HG02852 (cell line): ENCODE results near the gene MIXL1.
A peak's percentile ranks its signal among the peaks of the same experiment; 100 is the strongest.
"Not testable (repeated sequence)": the region's sequence is repeated elsewhere in the genome, so short reads cannot be mapped to it uniquely, and the experiment has no call there.

Experiments
- ATAC-seq: cut with Tn5 transposase; IDR thresholded peaks from one replicate; pipeline ENCODE4 v1.9.1; 2021; ENCODE audit warnings: mild to moderate bottlenecking, moderate library complexity; ENCODE audit not compliant: unreplicated experiment

The MIXL1 gene

DNA sequence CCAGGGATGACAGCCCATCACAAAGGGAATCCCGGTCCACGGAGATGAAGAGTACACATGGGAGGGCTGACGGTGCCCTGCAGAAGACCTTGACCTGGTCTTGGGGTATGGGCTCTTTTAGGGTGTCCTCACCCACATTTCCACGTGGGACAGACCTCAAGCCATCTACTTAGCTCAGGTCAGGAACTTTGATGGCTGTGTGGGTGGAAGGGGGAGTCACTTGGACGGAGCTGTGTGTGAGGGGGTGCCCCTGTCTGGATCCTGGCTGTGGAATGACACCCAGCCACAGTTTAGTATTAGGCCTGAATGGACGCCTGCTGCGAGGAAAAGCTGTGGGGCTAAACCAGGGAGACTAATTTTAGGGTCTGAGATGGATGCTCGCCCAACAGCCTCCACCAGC is 10.9 kb upstream of the MIXL1 start:
- no peak for ATAC-seq

DNA sequence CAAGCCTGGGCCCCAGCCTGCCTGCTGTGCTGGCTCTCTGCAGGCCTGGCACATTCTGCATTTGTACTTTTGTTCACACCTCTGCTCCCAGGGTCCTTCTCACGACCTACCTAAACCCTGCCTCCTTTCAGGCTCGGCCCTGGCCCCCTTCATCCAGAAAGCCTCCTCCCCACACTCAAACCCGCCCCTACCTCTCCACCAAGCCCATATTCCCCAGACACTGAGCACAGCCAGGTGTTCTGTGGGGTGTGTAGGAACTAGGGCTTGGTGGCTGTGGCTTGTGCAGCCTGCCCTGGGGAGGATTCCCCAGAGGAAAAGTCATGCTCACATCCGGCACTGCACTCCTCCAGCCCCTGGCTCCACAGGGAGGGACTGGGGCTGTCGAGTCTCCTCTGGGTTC is 8.2 kb upstream of the MIXL1 start:
- ATAC-seq: no peak

DNA sequence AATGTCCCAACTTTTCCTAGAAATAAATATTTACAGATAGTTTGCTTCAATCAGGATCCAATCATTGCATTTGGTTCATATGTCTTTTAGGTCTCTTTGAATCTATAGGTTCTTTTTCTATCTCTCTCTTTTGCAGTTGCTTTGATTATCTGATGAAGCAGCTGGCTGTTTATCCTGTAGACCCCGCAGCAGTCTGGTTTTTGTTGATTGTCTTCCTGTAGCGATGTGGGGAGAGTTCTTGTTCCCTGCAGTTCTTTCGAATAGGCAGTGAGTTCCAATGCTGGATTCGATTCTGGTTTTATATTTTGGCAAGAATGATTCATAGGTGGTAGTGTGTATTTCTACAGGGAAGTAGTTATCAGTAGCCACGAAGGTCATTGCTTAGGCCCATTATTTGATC is 7.4 kb upstream of the MIXL1 start:
- ATAC-seq: no peak

- ATAC-seq: no peak
These were observed 6.2 kb upstream of the MIXL1 start for GRCh38 chr1:226217273-226217672.

DNA sequence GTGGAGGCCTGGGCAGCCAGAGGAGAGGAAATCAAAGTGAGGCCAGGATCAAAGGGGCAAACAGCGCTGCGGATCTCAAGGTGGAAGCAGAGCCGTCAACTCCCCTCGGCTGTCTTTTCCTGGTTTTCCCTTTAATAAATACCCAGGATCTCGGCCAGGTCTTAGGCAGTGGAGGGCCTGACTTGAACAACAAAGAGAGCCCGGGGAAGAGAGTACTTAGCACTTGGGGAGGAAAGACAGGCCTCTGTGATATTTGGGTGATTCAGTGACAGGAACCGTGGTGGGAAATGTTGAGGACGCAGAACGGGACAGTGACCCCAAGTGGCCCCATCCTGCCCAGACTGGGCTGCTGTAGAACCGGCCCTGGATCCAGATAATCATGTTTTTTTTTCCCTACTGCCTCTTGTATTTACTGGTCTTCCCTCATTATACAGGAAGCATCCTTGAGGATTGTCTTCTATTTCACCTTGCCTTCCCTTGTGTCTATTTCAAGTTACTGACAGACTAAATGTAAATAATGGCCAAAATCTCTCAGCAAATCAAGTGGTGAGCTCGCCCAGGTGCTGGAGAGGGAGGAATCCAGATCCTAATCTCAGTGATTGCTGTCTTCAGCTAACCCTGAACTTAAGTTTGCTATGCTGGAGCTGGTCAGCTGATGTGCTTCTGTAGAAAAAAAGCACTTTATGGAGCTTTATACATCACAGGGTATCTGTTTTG is 2.8 kb upstream of the MIXL1 start:
- no peak for ATAC-seq

DNA sequence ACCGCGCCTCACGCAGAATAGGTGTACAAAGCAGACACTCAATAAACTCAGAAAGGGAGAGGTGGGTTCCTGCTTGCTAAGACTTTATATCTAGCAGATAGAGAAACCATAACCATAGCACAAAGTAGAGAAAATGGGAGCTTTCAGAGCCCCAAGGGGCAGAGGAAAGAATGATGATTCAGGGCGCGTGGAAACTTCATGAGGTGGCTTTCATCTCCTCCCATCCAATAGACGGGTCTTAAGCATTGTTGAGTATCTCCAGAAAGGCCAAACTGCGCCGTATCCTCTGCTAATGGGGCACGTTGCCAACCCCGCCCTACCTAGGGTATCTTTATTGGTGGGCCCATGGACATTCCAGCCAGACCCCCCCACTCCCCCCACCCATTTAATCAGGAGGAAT is 778 bp upstream of the MIXL1 start:
- no peak for ATAC-seq

GRCh38 chr1:226223786-226224244 is 351 bp downstream of the MIXL1 start:
- ATAC-seq: peak; percentile 76

- ATAC-seq: no peak
These were observed 3.1 kb downstream of the MIXL1 start for GRCh38 chr1:226226601-226227000.

GRCh38 chr1:226233293-226233692 is 9.8 kb downstream of the MIXL1 start:
- ATAC-seq: no peak

DNA sequence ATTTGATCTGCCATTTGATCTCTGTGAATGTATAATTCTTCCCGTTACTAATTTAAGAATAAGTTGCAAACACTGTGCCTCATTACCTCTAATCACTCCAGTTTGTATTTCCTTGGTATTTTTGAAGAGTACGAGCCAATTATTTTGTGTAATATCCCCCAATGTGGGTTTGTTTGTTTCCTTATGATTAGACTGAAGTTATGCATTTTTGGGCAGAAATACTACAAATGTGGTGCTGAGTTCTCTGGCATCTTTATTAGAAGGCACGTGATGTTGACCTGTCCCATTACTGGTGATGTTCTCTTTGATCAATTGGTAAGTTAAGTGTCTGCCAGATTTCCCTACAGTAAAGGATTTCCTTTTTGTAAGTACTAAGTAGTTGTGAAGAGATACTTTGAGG is 10.3 kb downstream of the MIXL1 start:
- ATAC-seq: no peak

- no peak for ATAC-seq
These were observed 13.4 kb downstream of the MIXL1 start for GRCh38 chr1:226236826-226237225.

- ATAC-seq: no peak
These were observed 16.0 kb downstream of the MIXL1 start for GRCh38 chr1:226239421-226239820.

DNA sequence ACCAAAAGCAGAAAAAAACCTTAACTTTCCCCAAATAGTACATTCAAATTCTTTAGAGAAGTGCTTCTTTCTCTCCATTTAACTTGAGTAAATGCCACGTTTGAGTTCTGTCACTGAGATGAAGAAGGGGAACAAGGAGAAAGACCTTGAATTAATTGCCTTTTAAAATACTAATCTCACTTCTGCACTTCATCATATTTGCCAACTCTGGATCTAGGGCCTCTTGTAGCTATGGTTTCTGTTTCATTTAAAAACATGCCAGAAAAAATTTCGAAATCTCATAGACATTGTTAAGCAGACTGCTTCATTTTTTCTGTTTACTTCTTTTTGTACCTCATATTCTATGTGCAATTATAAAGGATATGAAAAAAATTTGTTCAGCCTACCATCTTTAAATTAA is 24.6 kb downstream of the MIXL1 start:
- ATAC-seq: no peak

DNA sequence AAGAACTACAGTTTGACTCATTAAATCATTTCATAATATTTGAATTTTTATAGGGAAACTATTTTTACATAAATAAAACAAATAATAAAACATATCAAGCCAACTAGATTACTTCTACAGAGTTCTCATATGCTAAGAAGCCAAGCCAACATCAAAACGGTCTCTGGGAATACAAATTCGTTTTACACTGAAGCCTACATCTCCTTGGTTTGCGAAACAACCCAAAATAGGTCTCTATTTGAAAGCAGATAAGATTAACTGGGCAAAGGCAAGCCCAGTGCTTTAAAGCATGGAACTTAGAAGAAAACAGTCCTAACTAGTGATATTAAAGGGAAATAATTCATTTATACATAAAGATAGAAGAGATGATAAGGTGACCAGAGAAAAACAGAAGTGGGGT is 25.3 kb downstream of the MIXL1 start:
- ATAC-seq: no peak

- no peak for ATAC-seq
These were observed 27.0 kb downstream of the MIXL1 start for GRCh38 chr1:226250511-226250910.

GRCh38 chr1:226252841-226253240 is 29.4 kb downstream of the MIXL1 start:
- ATAC-seq: not testable (repeated sequence)

GRCh38 chr1:226253933-226254332 is 30.5 kb downstream of the MIXL1 start:
- no peak for ATAC-seq

DNA sequence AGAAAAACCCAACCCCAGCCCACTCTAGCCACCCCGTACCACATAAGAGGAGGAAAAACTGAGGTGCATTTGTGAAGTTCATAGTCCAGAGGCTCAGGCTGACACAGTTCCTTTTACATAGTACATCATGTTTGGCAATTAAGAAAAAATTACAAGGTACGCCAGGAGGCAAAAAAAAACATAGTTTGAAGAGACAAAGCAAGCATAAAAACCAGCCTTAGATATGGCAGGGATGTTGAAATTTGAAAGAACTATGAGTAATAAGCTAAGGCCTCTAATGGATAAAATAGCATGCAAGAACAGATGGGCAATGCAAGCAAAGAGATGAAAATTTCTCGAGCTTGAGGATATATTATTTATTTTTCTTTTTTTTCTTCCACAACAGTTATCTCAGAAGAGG is 31.9 kb downstream of the MIXL1 start:
- no peak for ATAC-seq

GRCh38 chr1:226261818-226262217 is 38.4 kb downstream of the MIXL1 start:
- ATAC-seq: no peak

- ATAC-seq: no peak
These were observed 45.1 kb downstream of the MIXL1 start for GRCh38 chr1:226268421-226269124.

DNA sequence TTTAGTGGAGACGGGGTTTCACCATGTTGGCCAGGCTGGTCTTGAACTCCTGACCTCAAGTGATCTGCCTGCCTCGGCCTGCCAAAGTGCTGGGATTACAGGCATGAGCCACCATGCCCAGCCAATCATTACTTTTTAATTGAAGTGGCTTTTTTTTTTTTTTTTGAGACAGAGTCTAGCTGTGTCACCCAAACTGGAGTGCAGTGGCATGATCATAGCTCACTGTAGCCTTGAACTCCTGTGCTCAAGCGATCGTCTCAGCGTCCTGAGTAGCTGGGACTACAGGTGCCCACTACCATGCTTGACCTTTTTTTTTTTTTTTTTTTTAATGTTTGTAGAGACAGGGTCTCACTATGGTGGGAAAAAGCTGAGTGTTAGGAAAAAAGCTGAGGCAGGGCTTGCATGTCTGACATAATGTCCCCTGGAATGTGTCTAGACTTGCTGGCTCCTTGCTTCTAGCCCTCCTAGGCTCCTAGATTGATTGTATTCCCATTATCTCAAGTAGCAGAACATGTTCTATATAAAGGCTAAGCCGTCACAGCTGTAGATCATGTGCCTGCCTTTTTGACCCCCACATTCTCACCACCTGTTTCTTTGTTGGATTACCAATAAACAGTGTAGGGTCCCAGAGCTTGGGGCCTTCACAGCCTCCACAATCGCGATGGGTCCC is 48.9 kb downstream of the MIXL1 start:
- not testable (repeated sequence) for ATAC-seq

DNA sequence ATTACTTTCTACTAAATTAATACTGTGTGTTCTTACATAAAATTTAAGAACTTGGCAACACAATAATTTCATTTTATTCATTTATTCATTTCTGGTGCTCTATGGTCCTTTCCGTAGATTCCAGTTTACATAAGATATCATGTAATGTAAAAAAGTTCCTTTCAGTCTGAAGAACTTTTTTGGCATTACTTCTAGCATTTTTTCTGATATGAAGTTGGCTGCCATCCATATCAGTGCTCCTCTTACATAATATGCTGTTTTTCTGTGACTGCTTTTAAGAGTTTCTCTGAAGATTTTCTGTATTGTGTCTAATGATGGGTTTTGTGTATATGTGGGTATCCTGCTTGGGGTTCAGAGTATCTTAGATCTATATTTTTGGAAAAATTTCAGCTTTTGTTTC is 50.7 kb downstream of the MIXL1 start:
- no peak for ATAC-seq
